ENCODE results near the gene CACNA1C.

The CACNA1C gene

GRCh38 chr12:2387103-2387834 lies 334.5 kb downstream of the CACNA1C start:
- H3K27me3 Mint-ChIP-seq, result no peaks in the 10 kb centered on the region

GRCh38 chr12:2389079-2389790 lies 336.4 kb downstream of the CACNA1C start:
- no peaks in the 10 kb centered on the region for H3K36me3 Mint-ChIP-seq
- no peaks in the 10 kb centered on the region for H3K27me3 Mint-ChIP-seq
- H3K27ac Mint-ChIP-seq, result no peak overlapping the region
- no peaks in the 10 kb centered on the region for H3K4me1 Mint-ChIP-seq
- no peaks in the 10 kb centered on the region for H3K9me3 Mint-ChIP-seq
- H3K4me3 Mint-ChIP-seq, result no peak overlapping the region

More at GRCh38 chr12:2387103-2387834, 334.5 kb downstream of the CACNA1C start:
- H3K4me3 Mint-ChIP-seq, result no peak overlapping the region
- H3K27ac Mint-ChIP-seq, result no peak overlapping the region
- H3K4me1 Mint-ChIP-seq, result no peaks in the 10 kb centered on the region
- H3K9me3 Mint-ChIP-seq, result no peaks in the 10 kb centered on the region
- no peaks in the 10 kb centered on the region for H3K36me3 Mint-ChIP-seq

- Mint-ChIP-seq H3K4me3 (no peak overlapping the region), H3K27ac (no peak overlapping the region), H3K4me1 (no peaks in the 10 kb centered on the region), H3K36me3 (no peaks in the 10 kb centered on the region), H3K9me3 (no peaks in the 10 kb centered on the region), H3K27me3 (no peaks in the 10 kb centered on the region)
Observed at GRCh38 chr12:2390133-2390532, 337.3 kb downstream of the CACNA1C start.

- no peak overlapping the region for H3K4me3 Mint-ChIP-seq
- H3K4me1 Mint-ChIP-seq, result no peaks in the 10 kb centered on the region
- H3K9me3 Mint-ChIP-seq, result no peaks in the 10 kb centered on the region
- no peaks in the 10 kb centered on the region for H3K36me3 Mint-ChIP-seq
- no peaks in the 10 kb centered on the region for H3K27me3 Mint-ChIP-seq
- no peak overlapping the region for H3K27ac Mint-ChIP-seq
Observed at GRCh38 chr12:2390850-2391390, 338.1 kb downstream of the CACNA1C start.

- H3K27me3 Mint-ChIP-seq, result no peaks in the 10 kb centered on the region
- H3K4me1 Mint-ChIP-seq, result no peaks in the 10 kb centered on the region
- H3K27ac Mint-ChIP-seq, result no peak overlapping the region
- H3K4me3 Mint-ChIP-seq, result no peak overlapping the region
- no peaks in the 10 kb centered on the region for H3K9me3 Mint-ChIP-seq
- no peaks in the 10 kb centered on the region for H3K36me3 Mint-ChIP-seq
Observed at GRCh38 chr12:2391740-2392331, 339.0 kb downstream of the CACNA1C start.

GRCh38 chr12:2393016-2393415 lies 340.2 kb downstream of the CACNA1C start:
- no peaks in the 10 kb centered on the region for H3K4me1 Mint-ChIP-seq
- H3K27me3 Mint-ChIP-seq, result no peaks in the 10 kb centered on the region
- no peaks in the 10 kb centered on the region for H3K9me3 Mint-ChIP-seq
- H3K36me3 Mint-ChIP-seq, result no peaks in the 10 kb centered on the region
- H3K4me3 Mint-ChIP-seq, result no peak overlapping the region
- H3K27ac Mint-ChIP-seq, result no peak overlapping the region

- Mint-ChIP-seq H3K9me3 (no peaks in the 10 kb centered on the region), H3K27ac (no peak overlapping the region), H3K4me1 (no peaks in the 10 kb centered on the region)
Observed at GRCh38 chr12:2393996-2394395, 341.2 kb downstream of the CACNA1C start.

GRCh38 chr12:2395354-2395977 lies 342.7 kb downstream of the CACNA1C start:
- H3K36me3 Mint-ChIP-seq, result no peaks in the 10 kb centered on the region
- H3K27me3 Mint-ChIP-seq, result no peaks in the 10 kb centered on the region
- no peaks in the 10 kb centered on the region for H3K9me3 Mint-ChIP-seq
- H3K4me1 Mint-ChIP-seq, result no peaks in the 10 kb centered on the region
- no peak overlapping the region for H3K27ac Mint-ChIP-seq
- no peak overlapping the region for H3K4me3 Mint-ChIP-seq

More at GRCh38 chr12:2393996-2394395, 341.2 kb downstream of the CACNA1C start:
- no peaks in the 10 kb centered on the region for H3K36me3 Mint-ChIP-seq
- no peaks in the 10 kb centered on the region for H3K27me3 Mint-ChIP-seq
- H3K4me3 Mint-ChIP-seq, result no peak overlapping the region

- H3K4me3 Mint-ChIP-seq, result no peak overlapping the region
- H3K27ac Mint-ChIP-seq, result no peak overlapping the region
- H3K27me3 Mint-ChIP-seq, result no peaks in the 10 kb centered on the region
- no peaks in the 10 kb centered on the region for H3K36me3 Mint-ChIP-seq
- no peaks in the 10 kb centered on the region for H3K9me3 Mint-ChIP-seq
- no peaks in the 10 kb centered on the region for H3K4me1 Mint-ChIP-seq
Observed at GRCh38 chr12:2396448-2396871, 343.7 kb downstream of the CACNA1C start.

GRCh38 chr12:2397356-2398045 lies 344.7 kb downstream of the CACNA1C start:
- Mint-ChIP-seq H3K36me3 (no peaks in the 10 kb centered on the region), H3K27me3 (no peaks in the 10 kb centered on the region), H3K4me3 (no peak overlapping the region), H3K4me1 (no peaks in the 10 kb centered on the region), H3K9me3 (no peaks in the 10 kb centered on the region), H3K27ac (no peak overlapping the region)

- Mint-ChIP-seq H3K9me3 (no peaks in the 10 kb centered on the region), H3K4me3 (no peak overlapping the region), H3K36me3 (no peaks in the 10 kb centered on the region), H3K27me3 (no peaks in the 10 kb centered on the region), H3K27ac (no peak overlapping the region), H3K4me1 (no peaks in the 10 kb centered on the region)
Observed at GRCh38 chr12:2401040-2401439, 348.3 kb downstream of the CACNA1C start.

GRCh38 chr12:2402073-2402579 lies 349.3 kb downstream of the CACNA1C start:
- Mint-ChIP-seq H3K9me3 (no peaks in the 10 kb centered on the region), H3K27ac (no peak overlapping the region), H3K36me3 (no peaks in the 10 kb centered on the region), H3K27me3 (no peaks in the 10 kb centered on the region), H3K4me1 (no peaks in the 10 kb centered on the region), H3K4me3 (no peak overlapping the region)

GRCh38 chr12:2403221-2403976 lies 350.6 kb downstream of the CACNA1C start:
- no peak overlapping the region for H3K4me3 Mint-ChIP-seq
- no peaks in the 10 kb centered on the region for H3K9me3 Mint-ChIP-seq
- H3K27ac Mint-ChIP-seq, result no peak overlapping the region
- no peaks in the 10 kb centered on the region for H3K27me3 Mint-ChIP-seq
- H3K36me3 Mint-ChIP-seq, result no peaks in the 10 kb centered on the region
- H3K4me1 Mint-ChIP-seq, result no peaks in the 10 kb centered on the region

- Mint-ChIP-seq H3K27me3 (no peaks in the 10 kb centered on the region), H3K4me3 (no peak overlapping the region), H3K27ac (no peak overlapping the region), H3K36me3 (no peaks in the 10 kb centered on the region), H3K4me1 (no peaks in the 10 kb centered on the region), H3K9me3 (no peaks in the 10 kb centered on the region)
Observed at GRCh38 chr12:2405039-2405438, 352.3 kb downstream of the CACNA1C start.

All from activated naive CD4-positive, alpha-beta T cell treated with anti-CD3 and anti-CD28 coated beads, Interleukin-2, amount 50 U/mL, for 24 hours (primary cell).